B cell (primary cell): ENCODE measurements around the gene PAM16. TPM values are rescaled to one million over a fixed set of nuclear protein-coding genes. Genes with fewer than 3 reads are reported as not detected.
A peak's percentile ranks its signal among the peaks of the same experiment; 100 is the strongest.

Experiments
- ATAC-seq: fragments of 200-7000 bp; cut with Tn5 transposase; one replicate; pipeline ENCODE4 v1.10.0; 2021; ENCODE audit warnings: low read depth, mild to moderate bottlenecking, moderate number of reproducible peaks, moderate library complexity
- CTCF ChIA-PET: fragments of 350-600 bp; sonication (Branson Sonifier 250); formaldehyde crosslinking; loops from one replicate; lab custom pipeline; 2021; ENCODE audit warnings: antibody characterized with exemption, inconsistent platforms; lab: Charles Lee
- POLR2A ChIA-PET: fragments of 350-600 bp; sonication (Branson Sonifier 250); formaldehyde crosslinking; loops from one replicate; lab custom pipeline; 2021; ENCODE audit warnings: antibody characterized with exemption; lab: Charles Lee
- DNase-seq: peaks from one replicate; pipeline ENCODE4 v3.0.0; 2013
- H2AFZ ChIP-seq: 2 replicates; pipeline ENCODE4 v1.6.1; 2012; ENCODE audit warnings: mild to moderate bottlenecking, low read depth, low read length; ENCODE audit not compliant: insufficient read depth, poor library complexity, severe bottlenecking
- H3K27ac ChIP-seq, 2 donors: 1 replicate in 1 of 2; 2 replicates in 1 of 2; pipeline ENCODE4 v1.5.1; 2012 to 2013; ENCODE audit warnings: low read length in 2 of 2, mild to moderate bottlenecking in 2 of 2, moderate library complexity in 1 of 2
- H3K27me3 ChIP-seq, 4 experiments: fragments of 200-600 bp in 1 of 4; sonication (generic) in 1 of 4; replicated peaks in 1 of 4; 1 replicate in 2 of 4; 2 replicates in 2 of 4; pipeline versions ENCODE4 v1.6.1 to v1.7.0; 2013 to 2016; ENCODE audit warnings: low read length in 3 of 4, mild to moderate bottlenecking in 2 of 4, mixed read lengths in 1 of 4, moderate library complexity in 1 of 4; ENCODE audit not compliant: insufficient read depth in 4 of 4, control insufficient read depth in 3 of 4; ENCODE audit errors: control extremely low read depth in 1 of 4
- H3K36me3 ChIP-seq, 2 experiments: replicated peaks in 1 of 2; 1 replicate in 1 of 2; 2 replicates in 1 of 2; pipeline versions ENCODE4 v1.6.1 to v1.7.1; 2013; ENCODE audit warnings: low read length in 1 of 2; ENCODE audit not compliant: insufficient read depth in 2 of 2, control insufficient read depth in 1 of 2; ENCODE audit errors: control extremely low read depth in 1 of 2, extremely low read depth in 1 of 2
- H3K4me1 ChIP-seq, 2 donors: fragments of 200-600 bp in 1 of 2; sonication (generic) in 1 of 2; 1 replicate in 1 of 2; 2 replicates in 1 of 2; pipeline versions ENCODE4 v1.5.1 to v1.6.1; 2013 to 2017; ENCODE audit warnings: low read length in 2 of 2; ENCODE audit not compliant: control insufficient read depth in 2 of 2, insufficient read depth in 2 of 2
- H3K4me2 ChIP-seq: replicated peaks from 2 replicates; pipeline ENCODE3; 2012; ENCODE audit warnings: mild to moderate bottlenecking, low read depth, low read length; ENCODE audit not compliant: poor library complexity, severe bottlenecking
- H3K4me3 ChIP-seq, 5 experiments: fragments of 200-600 bp in 1 of 5; sonication (generic) in 1 of 5; 1 replicate in 3 of 5; 2 replicates in 2 of 5; pipeline versions ENCODE4 v1.5.1 to v1.7.0; 2011 to 2016; ENCODE audit warnings: low read length in 4 of 5, mild to moderate bottlenecking in 4 of 5, low read depth in 2 of 5, control low read depth in 1 of 5, moderate library complexity in 1 of 5; ENCODE audit not compliant: insufficient read depth in 1 of 5; ENCODE audit errors: control extremely low read depth in 1 of 5, extremely low read depth in 1 of 5
- H3K79me2 ChIP-seq: fragments of 200-600 bp; sonication (generic); one replicate; pipeline ENCODE4 v1.6.0; 2016; ENCODE audit warnings: low read length; ENCODE audit not compliant: control insufficient read depth, insufficient read depth
- H3K9ac ChIP-seq: fragments of 200-600 bp; sonication (generic); 2 replicates; pipeline ENCODE4 v1.6.1; 2017; ENCODE audit warnings: mild to moderate bottlenecking, low read length, moderate library complexity
- H3K9me3 ChIP-seq, 3 donors: one replicate each; pipeline versions ENCODE4 v1.6.1 to v1.7.1; 2013; ENCODE audit warnings: low read length in 2 of 3; ENCODE audit not compliant: control insufficient read depth in 2 of 3, insufficient read depth in 1 of 3; ENCODE audit errors: control extremely low read depth in 1 of 3
- H4K20me1 ChIP-seq: 2 replicates; pipeline ENCODE4 v1.6.0; 2012; ENCODE audit warnings: mild to moderate bottlenecking, low read length; ENCODE audit not compliant: insufficient read depth, control insufficient read depth, poor library complexity, severe bottlenecking
- H3K27ac Mint-ChIP-seq: one replicate; pipeline ENCODE4 v1.8.0; 2021; ENCODE audit warnings: mixed read lengths
- H3K27me3 Mint-ChIP-seq: one replicate; pipeline ENCODE4 v1.8.0; 2021; ENCODE audit warnings: mixed read lengths
- H3K4me1 Mint-ChIP-seq: one replicate; pipeline ENCODE4 v1.8.0; 2021; ENCODE audit warnings: mixed read lengths
- H3K4me3 Mint-ChIP-seq: one replicate; pipeline ENCODE4 v1.8.0; 2021; ENCODE audit warnings: mixed read lengths
- H3K9me3 Mint-ChIP-seq: one replicate; pipeline ENCODE4 v1.8.0; 2022; ENCODE audit warnings: mixed read lengths; ENCODE audit not compliant: insufficient read depth
- CTCF ChIP-seq: fragments of 200-600 bp; IDR thresholded peaks from one replicate; pipeline ENCODE4 v1.8.0; 2022; ENCODE audit warnings: antibody characterized with exemption, mild to moderate bottlenecking
- EZH2 ChIP-seq: IDR thresholded peaks from 2 replicates; pipeline ENCODE4 v1.6.1; 2012; ENCODE audit warnings: borderline replicate concordance, low read depth, mild to moderate bottlenecking, moderate library complexity, low read length; ENCODE audit not compliant: insufficient read depth, poor library complexity, severe bottlenecking
- WGBS: methylation state at CpG from one replicate; pipeline ENCODE4 v1.1.5; 2013; ENCODE audit warnings: missing lambda C conversion rate; ENCODE audit not compliant: insufficient coverage; 5-methylcytosine and 5-hydroxymethylcytosine counted together
- intact Hi-C: fragments of 100-400 bp; cut with micrococcal nuclease; formaldehyde crosslinking; loops from one replicate; pipeline ENCODE4 v1.10.0; 2022
- polyA plus RNA-seq: library from polyadenylated mRNA; depleted of rRNA; stranded (reverse); fragments of >200 nt; gene quantifications from 2 replicates; pipeline ENCODE4 v1.2.3, GENCODE V29; 2012
- total RNA-seq, 2 donors: library from RNA; stranded (reverse); fragments of 120-200 nt in 1 of 2; gene quantifications; 1 replicate in 1 of 2; 2 replicates in 1 of 2; pipeline versions ENCODE4 v1.2.3 to v1.2.4, GENCODE V29; 2013 to 2022

PAM16 gene
- total and polyA plus RNA-seq, 2 donors (not counting 1 experiment from before 2014, with no cell fraction given): 57.3 to 64.1 TPM

GRCh38 chr16:4322121-4323052 lies 28.7 kb downstream of the PAM16 start:
- H3K4me1 Mint-ChIP-seq: peaks cover 16% of the 10 kb centered on the region
- POLR2A ChIA-PET: interaction anchor here (1.1 kb wide), 1 partner anchor 14 kb away, joined by 3 read pairs; no protein-coding TSS in a partner anchor

More at GRCh38 chr16:4322121-4323052, 28.7 kb downstream of the PAM16 start:
- H3K9me3 ChIP-seq: no peaks in the 10 kb centered on the region
- Mint-ChIP-seq H3K27ac (peak overlapping the region; percentile 32), H3K4me3 (no peak overlapping the region), H3K9me3 (no peaks in the 10 kb centered on the region), H3K27me3 (no peaks in the 10 kb centered on the region)
- H3K79me2 ChIP-seq: no peaks in the 10 kb centered on the region
- H3K4me1 ChIP-seq: peaks cover 20 to 31% of the 10 kb centered on the region in 2 donors
- no peak overlapping the region for H3K4me2 ChIP-seq
- TF ChIP-seq CTCF (no peak), EZH2 (no peak)
- H3K4me3 ChIP-seq: no peak overlapping the region
- H2AFZ ChIP-seq: no peak overlapping the region
- 92% methylated on average over 27 of the region's 30 CpGs for WGBS
- H3K27me3 ChIP-seq: peaks cover 0 to 22% (median 2%) of the 10 kb centered on the region in 4 experiments
- H3K36me3 ChIP-seq: no peaks in the 10 kb centered on the region
- no peak overlapping the region for H3K9ac ChIP-seq
- H3K27ac ChIP-seq: no peak overlapping the region
- no peak for DNase-seq
- no peak for ATAC-seq
- H4K20me1 ChIP-seq: no peaks in the 10 kb centered on the region
- CTCF ChIA-PET: interaction anchor here (2.9 kb wide), 1 partner anchor 9 kb away, joined by 15 read pairs; no protein-coding TSS in a partner anchor
- intact Hi-C loops: no loop called here
